ENCODE data around the gene SKOR1.

Gene SKOR1, protein sequence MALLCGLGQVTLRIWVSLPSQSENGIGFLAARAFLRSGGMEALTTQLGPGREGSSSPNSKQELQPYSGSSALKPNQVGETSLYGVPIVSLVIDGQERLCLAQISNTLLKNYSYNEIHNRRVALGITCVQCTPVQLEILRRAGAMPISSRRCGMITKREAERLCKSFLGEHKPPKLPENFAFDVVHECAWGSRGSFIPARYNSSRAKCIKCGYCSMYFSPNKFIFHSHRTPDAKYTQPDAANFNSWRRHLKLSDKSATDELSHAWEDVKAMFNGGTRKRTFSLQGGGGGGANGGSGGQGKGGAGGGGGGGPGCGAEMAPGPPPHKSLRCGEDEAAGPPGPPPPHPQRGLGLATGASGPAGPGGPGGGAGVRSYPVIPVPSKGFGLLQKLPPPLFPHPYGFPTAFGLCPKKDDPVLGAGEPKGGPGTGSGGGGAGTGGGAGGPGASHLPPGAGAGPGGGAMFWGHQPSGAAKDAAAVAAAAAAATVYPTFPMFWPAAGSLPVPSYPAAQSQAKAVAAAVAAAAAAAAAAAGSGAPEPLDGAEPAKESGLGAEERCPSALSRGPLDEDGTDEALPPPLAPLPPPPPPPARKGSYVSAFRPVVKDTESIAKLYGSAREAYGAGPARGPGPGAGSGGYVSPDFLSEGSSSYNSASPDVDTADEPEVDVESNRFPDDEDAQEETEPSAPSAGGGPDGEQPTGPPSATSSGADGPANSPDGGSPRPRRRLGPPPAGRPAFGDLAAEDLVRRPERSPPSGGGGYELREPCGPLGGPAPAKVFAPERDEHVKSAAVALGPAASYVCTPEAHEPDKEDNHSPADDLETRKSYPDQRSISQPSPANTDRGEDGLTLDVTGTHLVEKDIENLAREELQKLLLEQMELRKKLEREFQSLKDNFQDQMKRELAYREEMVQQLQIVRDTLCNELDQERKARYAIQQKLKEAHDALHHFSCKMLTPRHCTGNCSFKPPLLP

DNA sequence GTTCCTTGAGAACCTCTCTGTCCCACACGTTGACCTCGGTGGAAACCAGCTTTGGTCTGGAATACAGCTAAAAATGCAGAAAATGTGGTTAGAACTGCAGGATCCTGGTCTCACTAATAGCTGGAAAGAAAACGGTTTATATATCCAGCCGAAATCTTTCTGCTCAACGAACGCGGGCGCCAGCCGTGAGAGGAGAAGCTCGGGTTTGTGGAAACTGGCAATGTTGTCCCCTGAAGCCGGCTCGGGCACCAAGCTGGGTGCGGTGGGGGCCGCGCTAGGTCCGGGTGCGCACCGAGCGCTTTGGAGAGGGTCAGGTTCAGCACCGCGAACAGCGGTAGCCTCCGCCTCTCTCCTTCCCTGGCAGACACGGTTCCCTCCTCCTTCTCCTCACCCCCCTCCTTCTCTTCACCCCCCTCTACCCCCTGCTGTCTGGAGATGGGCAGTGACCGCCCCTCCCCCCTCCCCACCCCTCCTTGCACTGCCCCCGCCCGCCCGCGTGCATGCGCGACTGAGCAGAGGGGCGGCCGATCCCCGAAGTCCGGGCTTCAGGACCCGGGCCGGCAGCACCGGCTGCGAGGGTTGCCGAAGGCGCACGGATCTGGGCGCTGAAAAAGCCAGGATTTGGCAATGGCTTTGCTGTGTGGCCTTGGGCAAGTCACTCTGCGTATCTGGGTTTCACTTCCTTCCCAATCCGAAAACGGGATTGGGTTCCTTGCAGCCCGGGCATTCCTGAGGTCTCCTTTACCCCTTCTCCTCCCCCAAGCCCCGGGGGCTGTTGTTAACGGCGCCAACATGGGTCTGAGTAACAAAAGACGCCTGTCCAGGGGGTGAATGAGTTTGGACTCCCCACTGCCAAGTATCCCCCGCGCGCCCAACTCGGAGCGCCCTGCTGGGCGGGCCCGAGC lies at the start of gene SKOR1:
Gene SKOR1, plus strand, starts transcription at position 534 of the 905 bp plus-strand sequence. Its CDS starts 94 bp downstream, at position 628.
- FAIRE-seq = no peak

DNA sequence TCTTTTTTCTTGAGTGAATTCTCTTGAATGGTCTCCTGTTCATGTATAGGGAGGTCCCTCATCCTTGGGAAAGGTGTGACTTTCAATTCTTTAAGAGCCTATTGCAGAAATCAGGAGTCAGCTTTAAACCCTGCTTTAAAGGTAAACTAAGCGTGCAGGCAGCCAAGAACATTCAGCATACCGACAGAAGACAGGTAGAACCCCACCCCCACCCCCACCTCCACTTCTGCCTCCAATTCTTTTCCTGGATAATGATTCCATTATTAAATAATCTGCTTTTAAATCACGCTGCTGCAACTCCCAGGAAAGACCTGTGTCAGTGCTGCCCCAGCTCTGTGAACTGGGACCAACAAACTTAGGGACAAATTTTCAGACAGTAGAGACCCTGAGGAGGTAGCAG lies 49.3 kb upstream of the SKOR1 start:
- FAIRE-seq = no peak

DNA sequence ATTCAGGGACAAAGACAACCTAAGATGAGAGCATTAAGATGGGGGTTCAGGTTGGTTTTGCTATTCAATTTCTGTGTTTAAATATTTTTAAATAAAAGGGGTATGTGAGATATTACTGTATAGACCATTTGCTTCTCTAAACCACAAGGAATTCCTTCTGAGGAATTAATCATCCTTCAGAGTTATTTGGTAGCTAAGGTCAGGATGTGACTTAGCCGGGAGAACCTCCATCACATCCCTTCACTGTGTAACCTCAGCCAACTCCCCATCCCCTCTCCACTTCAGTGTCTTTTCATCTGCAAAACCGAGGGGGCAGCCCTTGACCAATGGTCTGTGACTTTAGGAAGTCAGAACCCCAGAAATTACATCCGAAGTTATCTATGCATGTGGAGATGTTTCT lies 48.7 kb upstream of the SKOR1 start:
- no peak for FAIRE-seq

DNA sequence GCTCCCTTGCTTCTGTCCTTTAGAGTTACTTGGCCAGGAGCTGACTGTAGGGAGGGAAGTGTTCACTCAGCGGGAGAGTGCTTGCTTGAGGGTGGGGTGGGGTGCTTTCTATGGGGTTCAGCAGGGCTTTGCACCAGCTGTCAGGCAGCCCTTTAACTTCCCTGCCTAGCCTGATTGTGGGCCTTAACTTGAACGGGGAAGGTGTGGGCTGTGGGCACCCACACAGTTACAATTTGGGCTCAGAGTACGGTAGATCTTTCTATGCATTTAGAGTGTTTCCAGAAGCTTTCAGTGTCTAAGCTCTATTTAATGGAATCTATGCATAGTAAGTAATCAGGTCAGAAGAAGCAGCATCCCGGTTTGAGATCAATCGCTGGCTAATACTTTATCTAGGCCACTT lies 48.2 kb upstream of the SKOR1 start:
- no peak for FAIRE-seq

DNA sequence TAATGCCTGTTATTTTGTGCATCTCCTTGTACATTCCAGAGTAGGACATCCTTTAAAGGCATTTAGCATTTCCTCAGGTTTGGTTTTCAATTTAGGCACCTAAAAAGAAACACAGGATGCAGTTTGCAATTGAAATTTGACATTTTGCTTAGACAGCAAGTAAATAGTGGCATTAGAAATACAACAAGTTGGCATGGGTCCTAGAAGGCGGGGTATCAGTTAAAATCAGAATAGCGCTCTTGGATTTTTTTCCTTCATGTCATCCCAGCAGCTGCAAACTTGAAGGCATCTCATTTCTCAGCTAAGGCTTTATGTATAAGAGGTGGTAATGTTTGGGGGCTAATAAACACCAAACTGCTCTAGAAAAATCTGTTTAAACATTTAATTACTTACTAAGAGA lies 47.5 kb upstream of the SKOR1 start:
- no peak for FAIRE-seq

DNA sequence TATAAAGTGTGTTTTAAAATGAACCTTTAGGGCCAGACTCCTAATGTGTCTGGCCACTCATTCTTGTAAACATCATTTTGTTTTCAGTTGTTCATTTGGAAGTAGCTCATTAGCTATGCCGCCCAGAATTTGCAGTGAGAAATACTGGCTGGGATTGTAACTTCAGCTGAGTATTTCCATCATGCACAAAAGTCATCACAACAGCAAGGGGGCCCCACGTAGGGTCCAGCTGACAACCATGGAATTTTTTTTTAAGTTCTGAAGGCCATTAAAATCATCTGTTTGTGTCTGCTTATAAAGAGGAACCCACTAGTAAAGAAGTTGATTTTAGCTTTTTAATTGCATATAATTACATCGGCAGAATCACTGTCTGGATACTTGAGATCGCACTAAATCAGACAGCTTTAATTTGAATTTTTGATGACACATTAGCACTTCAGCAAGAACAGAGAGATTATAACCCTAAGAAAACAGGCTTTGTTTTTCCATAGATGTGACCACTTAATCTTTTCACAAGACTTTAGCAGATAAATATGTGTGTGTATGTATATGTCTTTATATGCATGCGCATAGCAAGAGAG lies 46.3 kb upstream of the SKOR1 start:
- no peak for FAIRE-seq

DNA sequence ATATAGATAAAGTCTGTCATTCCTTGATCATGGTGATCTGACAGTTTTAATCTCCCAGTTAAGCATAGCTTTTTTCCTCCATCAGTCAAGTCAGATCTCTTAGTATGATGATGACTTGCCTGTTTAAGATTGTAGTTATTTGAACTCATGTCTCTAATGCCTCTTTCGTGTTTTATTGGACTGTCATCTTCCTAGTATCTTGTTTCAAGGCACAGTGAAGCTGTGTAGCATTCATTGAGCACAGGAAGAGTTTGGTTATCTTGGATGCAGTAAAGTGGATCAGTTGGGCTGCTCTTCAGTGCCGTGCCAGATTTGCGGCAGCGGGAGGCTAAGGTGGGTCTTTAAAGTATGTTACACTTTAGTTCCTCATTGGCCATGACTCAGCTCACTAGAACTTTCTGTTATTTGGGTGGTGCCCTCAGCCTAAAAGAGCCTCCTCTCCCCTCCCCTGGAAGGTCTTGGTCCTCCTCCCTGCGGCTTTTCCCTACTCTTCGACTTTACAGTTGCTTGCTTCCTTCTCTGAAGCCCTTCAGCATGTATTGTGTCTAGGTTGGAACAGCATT lies 45.7 kb upstream of the SKOR1 start:
- FAIRE-seq = no peak

DNA sequence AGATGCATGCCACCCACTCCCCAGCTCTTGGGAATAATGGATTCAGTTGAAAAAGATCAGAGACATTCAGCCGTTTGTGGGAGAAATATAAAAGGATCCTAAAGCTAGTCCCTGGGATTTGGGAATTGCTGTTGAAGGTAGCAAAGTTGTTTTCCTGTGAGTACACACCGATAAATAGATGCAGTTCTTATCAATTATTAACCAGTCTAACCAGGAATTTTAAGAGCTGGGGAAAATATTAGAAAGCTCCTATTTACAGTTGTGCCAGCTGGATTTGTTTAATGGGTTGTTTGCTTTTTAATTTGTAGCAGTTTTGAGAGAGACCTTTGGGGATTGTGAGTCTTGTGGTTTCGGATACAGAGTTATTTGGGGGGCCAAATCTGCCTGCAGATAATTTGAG lies 44.2 kb upstream of the SKOR1 start:
- no peak for FAIRE-seq

DNA sequence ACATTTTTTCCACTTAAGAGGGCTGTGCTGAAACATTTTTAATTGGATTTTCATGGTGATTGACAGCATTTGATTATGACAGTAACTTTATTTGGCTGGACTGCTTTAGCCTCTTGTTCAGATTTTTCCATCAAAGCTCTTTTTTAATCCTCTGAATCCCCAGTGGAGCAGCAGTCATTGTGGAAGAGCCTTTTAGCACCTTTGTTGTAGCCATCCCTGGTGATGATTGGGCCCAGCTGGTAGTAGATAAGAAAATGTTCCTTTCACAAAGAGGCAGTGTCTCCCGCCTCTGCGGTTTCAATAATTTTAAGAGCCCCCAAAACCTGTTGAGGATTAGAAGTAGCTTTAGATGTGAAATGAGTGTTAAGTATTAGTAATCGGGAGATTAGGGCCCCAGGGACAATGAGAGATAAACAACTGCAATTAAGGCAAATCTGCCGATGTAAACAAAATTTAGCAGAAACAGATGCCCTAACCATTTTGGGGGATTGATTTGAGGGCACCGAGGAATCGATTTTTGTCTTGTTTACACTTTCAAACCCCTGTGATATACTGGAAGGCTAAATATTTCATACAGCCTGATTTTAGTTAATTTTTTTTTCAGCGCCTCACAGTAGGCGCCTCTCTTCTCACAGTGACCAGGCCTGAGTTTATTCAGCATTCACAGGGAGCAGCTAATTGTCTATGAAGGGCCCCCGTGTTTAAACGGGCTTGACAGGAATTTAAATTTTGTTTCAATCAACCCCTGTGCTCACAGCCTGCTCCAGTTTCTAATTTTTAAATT lies 43.2 kb upstream of the SKOR1 start:
- no peak for FAIRE-seq

DNA sequence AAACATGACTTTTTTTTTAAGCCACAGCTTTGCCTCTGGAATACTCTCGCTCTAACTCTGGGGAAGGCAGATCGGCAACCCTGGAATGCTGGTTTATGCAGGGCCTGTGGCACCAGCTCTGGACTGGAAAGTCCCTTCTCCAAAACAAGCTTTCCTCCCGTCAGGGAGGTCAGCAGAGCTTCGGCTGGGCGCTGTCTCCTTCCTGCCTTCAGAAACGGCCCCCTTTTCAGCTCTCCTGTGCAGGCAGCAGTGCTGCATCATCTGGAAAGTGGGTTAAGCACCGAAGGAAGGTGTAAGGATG lies 42.7 kb upstream of the SKOR1 start:
- no peak for FAIRE-seq

DNA sequence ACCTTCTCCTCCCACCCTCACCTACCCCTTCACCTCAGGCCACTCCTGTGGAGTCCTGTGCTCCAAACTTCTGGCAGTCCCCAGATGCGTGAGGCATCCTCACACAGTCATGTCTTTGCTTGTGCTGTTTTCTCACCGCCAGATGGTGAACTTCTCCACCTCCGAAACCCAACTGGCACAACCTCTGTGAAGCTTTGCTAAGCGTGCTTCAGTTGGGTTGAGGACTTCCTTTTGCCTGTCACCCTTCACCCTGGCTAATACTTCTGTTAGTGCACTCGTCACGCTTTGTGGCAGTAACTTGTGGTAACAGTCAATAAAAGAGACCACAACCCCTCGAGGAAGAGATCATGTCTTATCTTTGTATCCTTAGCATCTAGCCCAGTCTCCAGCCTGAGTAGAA lies 42.0 kb upstream of the SKOR1 start:
- no peak for FAIRE-seq

DNA sequence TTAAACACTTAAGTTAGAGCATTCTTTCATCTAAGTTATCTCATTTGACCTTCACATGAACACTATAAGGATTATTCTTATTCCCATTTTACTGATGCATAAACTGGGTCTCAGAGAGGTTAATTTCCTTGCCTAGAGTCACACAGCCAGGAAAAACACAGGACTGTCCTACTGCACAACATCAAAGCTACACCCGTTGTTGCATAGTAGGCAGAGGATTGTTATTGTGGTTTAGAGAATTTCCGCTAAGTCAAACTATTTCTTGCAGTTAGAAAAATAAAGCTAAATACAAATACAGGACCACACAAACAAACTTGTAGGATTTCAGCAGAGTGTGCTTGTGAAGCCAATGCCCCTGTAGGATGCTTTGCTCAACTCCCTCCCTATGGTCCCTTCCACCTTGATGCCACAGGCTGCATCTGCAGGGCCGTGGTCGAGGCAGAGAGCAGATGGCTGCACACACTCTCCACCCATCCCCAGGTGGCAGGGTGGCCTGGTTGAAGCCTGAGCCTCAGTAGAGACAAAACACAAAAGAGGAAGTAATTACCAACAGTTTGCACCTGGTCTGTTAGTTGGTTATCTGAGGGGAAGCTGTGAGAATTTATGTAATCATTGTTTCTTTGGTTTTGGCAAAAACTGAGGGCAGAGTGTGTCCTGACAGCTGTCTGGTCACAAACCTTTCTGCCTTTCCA lies 41.1 kb upstream of the SKOR1 start:
- no peak for FAIRE-seq

DNA sequence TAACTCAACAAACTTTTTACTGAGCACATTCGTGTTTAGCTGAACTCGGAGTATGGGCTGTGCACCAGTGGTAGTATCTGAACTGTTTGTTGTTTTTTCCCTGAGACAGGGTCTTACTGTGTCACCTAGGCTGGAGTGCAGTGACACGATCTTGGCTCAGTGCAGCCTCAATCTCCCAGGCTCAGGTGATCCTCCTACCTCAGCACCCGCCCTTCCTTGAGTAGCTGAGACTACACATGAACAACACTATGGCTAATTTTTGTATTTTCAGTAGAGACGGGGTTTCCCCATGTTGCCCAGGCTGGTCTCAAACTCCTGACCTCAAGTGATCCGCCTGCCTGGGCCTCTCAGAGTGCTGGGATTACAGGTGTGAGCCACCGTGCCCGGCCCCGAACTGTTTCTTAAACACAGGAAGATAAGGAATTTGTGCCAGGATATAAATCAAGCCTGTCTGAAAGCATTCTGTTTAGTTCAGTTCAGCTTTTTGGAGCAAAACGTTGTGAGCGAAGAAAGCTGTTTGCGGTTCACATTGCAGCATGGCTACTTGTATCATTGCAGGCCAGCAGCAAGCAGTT lies 40.4 kb upstream of the SKOR1 start:
- no peak for FAIRE-seq

DNA sequence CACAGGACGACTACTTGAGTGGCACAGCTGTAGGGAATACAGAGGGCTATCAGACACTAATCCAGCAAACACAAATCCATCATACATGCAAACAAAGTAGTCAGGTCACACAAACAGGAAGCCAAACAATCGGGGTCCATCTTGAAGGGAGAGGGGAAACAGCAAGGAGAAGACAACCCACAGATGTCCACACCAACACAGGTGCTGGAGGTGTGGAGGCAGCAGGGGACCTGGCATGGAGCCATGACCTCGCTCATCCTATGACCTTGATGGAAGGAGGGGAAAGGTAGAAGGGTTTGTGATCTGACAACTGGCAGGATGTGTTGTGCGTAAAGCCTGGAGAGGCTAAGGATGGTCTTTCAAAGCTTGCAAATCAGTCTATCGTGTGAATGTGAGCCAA lies 39.9 kb upstream of the SKOR1 start:
- no peak for FAIRE-seq

DNA sequence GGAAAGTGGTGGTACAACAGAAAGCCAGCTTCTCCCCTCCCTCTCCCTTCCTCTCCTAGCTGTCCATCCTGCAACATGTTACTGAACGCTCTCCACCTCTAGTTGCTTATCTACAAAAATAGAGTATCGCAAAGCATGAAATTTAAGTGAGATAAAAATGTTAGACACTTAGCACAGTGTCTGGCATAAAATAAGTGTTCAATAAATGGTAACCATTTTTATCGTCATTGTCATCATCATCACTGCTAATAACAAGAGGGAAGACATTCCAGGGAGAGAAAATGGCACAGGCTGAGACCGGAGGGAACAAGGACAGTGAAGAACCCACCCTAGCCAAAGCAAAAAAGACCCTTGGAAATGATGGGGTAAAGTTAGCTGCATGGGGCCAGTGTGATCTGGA lies 38.7 kb upstream of the SKOR1 start:
- no peak for FAIRE-seq

DNA sequence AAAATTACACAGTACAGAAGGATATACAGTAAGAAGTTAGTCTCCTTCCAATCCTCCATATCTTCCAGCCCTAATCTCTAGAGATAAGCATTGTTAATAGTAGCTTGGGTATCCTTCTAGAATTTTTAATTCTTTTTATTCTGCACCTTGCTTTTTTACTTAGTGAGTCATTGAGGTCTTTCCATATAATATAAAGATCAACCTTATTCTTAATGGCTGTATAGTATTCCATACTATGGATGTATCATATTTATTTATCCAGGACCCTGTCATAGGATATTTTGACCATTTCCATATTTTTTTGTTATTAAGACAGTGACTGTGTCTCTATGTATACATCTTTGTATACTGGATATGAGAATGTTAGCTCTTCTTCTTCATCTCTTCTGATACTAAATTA lies 36.3 kb upstream of the SKOR1 start:
- no peak for FAIRE-seq

DNA sequence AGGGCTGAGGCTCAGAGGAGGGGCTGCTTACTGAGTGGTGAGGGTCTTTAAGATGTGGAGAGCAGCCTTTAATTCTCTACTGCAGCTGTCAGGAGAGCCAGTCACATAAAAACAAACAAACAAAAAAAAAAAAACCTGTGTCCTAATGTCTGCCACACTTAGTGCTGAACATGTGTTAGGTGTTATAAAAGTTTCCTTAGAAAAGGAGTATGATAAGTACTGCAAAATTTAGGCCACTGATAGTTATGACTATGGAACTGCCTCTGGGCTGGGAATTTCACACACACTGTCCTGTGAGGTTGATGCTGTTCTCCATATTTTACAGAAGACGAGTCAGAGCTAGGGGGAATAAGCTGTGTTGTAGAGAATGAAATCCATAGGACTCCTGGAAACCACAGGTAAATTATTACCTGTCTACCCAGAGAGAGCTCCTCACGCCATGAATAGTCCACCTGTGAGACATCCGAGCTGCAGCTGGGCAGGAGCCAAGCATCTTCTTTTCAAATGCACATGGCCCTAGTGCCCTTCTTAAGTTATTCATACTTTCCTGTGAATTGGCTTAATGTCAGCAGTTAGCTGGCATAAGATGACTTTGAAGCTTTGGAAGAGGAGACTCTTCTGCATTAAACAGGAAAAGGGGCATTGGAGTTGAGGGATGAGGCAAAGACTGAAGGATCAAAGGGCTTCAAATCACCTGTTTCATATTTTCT lies 34.5 kb upstream of the SKOR1 start:
- FAIRE-seq = no peak

DNA sequence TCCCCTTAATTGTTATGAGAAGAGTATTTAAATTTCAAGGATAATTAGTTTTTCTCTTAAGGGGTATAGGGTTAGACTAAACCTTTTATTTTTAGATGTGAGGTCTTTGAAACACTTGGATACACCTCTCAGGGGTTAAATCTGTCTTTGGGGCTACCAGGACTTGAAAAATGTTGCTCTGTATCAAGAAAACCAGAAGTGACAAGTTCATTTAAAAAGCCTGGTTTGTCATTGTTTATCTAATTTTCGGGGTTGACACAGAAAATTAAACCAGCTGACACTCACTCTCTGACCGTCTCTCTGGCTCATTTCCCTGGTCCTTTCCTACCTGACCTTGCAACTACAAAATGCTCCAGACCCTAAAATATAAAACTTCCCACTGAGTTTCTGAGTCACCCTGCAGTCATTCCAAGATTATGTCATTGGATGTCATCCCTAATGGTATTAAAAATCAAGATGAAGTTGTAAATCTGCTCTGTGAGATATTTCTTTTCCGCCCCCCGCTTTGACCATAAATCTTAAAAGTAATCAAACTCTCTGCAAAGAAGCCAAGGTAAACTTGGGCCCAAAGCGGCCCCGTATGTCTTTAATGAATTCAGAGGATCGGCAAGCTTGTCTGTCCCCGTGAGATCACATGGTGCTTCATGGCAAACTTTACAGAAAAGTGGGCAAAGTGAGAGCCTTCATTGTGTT lies 32.9 kb upstream of the SKOR1 start:
- FAIRE-seq = no peak
